HG02870 (cell line): ENCODE data around the gene DLEC1.
"Not testable (repeated sequence)": the region's sequence is repeated elsewhere in the genome, so short reads cannot be mapped to it uniquely, and the experiment has no call there.

Experiments used
- ATAC-seq: cut with Tn5 transposase; IDR thresholded peaks from one replicate; pipeline ENCODE4 v1.9.1; 2021; ENCODE audit warnings: mild to moderate bottlenecking, moderate library complexity; ENCODE audit not compliant: unreplicated experiment

DLEC1 gene

DNA sequence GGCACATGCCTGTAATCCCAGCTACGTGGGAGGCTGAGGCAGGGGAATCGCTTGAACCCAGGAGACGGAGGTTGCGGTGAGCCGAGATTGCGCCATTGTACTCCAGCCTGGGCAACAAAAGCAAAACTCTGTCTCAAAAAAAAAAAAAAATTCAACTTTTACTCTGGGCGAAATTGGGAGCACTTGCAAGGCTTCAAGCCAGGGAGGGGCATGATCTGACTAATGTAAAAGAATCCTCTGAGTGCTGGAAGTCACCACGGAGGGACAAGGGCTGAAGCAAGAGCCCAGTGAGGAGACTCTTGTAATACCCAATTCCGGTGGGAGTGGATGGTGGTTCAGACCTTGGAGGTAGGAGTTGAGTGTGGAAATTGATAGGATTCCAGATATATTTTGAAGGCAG, 4.7 kb upstream of the DLEC1 start:
- not testable (repeated sequence) for ATAC-seq

DNA sequence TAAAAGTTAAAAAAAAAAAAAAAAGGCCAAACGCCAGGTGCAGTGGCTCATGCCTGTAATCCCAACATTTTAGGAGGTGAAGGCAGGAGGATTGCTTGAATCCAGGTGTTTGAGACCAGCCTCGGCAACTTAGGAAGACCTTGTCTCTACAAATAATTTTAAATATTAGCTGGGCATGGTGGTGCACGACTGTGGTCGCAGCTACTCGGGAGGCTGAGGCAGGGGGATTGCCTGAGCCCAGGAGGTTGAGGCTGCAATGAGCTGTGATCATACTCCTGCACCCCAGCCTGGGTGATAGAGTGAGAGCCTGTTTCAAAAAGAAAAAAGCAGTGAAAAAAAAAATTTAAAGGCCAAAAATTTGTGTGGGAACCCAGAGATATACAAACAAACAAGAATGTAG, 2.7 kb upstream of the DLEC1 start:
- ATAC-seq: no peak

DNA sequence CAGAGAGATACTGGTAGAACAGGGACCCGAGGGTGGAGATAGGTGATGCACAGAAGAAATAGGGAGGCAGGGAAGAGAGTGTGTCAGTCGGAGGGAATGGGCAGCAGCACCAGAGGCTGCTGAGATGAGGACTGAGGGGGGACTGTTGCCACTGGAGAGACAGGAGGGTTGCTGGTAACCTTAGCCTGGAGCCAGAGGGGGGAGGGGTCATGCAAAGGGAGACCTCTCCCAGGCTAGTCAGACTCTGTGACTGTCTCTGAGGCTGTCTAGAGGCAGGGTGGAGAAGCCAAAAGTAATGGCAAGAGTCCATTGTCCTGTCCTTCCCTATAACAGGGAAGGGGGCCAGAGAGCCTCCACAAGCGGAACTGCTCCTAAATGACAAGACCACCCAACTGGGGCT, 2.1 kb upstream of the DLEC1 start:
- no peak for ATAC-seq

DNA sequence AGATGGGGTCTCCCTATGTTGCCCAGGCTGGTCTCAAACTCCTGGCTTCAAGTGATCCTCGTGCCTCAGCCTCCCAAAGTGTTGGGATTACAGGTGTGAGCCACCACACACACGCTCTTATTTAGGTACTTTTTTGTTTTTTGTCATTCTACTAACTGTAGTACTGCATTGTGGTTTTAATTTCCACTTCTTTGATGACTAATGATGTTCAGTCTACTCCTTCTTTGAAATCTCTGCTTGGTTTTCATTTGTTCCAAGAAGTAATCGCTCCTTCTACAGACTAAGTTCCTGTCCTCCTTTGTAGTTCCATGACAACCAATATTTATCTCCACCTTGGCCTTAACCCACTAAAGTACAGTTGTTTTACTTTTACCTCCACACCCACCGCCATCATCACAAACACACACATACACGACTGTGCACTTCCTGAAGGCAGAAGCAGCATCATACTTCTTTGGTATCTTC, 529 bp upstream of the DLEC1 start:
- no peak for ATAC-seq

DNA sequence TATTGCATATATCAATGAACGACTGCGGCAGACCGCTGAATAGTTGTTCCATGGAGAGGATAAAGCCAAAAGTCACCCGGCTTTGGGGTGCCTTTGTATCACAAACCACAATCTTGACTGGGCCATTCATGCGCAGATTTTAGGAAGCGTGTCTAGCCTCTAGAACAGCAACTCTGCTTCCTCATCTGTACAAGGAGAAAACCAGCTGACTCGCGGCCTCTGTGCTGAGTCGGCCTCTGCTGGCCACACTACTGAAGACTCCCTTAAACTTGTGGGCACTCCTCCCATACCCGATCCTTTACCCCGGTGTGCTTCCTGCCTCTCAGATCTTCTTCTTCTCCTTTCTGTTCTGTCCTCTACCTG, 872 bp downstream of the DLEC1 start:
- ATAC-seq: peak; percentile 54

DNA sequence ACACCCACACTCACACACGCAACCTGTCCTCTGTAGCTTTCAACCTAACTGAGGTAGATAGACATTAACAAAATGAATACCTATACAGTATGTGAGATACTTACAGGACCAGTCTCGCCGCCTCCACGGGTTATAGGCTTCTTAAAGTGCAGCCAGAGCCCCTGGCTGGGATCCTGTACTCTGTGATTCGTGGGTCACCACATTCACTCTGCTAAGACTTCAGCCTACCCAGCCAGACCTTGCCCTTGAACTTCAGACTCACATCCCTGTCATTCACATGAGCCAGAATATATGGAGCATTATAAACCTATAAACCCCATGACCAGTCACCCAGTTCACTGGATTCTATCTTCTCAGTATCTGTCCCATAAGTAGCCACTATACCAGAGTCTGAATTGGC, 1.4 kb downstream of the DLEC1 start:
- no peak for ATAC-seq

DNA sequence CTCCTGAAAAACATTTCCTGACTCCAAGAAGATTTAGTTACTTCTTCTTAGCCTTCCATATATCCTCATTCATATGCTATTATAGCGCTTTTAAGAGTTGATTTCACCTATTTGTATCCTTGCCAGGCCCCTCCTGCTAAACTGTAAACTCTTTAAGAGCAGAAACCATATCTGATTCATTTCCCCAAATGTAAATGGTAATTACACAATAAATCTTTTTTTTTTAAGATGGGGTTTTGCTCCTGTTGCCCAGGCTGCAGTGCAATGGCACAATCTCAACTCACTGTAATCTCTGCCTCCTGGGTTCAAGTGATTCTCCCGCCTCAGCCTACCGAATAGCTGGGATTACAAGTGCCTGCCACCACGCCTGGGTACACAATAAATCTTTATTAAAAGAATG, 4.5 kb downstream of the DLEC1 start:
- no peak for ATAC-seq

DNA sequence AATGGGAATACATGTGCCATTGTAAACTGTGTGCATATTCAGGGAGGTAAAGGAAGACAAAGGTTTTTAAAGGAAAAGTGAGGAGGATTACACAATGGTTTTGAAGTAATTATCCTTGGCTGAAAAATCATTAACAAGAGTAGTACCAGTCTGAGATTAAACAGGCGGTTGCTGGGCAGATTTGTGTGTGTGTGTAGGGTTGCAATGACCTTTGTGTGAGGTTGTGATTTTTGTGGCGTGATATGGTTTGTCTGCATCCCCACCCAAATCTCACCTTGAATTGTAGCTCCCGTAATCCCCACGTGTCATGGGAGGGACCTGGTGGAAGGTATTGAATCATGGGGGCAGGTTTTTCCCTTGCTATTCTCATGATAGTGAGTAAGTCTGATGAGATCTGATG, 7.0 kb downstream of the DLEC1 start:
- ATAC-seq: no peak

DNA sequence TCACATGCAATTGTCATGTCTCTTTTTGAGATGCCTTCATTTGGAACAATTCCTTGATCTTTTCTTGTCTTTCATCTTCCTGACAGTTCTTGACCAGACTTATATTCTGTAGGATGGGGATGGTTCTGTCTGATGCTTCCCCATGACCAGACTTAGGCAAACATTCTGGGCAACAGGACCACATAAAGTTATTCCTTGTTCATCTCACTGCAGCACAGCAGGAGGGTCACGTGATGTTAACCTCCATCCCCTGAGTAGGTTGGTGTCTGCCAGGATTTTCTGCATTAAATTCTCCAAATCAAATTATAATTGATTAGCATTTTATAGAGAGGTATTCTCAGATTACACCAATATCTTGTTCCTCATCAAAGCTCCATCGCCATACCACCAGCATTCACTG, 7.8 kb downstream of the DLEC1 start:
- ATAC-seq: no peak

DNA sequence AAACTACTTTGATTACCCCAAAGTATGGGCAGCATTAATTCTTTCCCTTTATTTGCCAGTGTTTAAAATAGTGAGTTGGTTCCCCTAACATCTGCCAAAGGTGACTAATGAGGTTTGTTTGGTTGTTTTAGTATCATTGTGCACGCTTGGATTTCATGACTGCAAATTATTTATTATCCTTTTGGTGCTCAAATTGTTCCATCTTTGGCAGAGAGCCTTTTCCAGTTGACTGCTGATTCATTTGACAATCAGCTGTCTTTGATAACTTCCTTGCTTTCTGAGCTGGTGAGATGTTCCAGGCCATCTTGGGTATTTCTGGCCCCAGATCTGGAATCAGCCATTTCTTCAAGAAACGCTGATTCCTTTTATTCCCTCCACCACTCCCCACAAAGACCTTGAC, 8.9 kb downstream of the DLEC1 start:
- ATAC-seq: no peak

DNA sequence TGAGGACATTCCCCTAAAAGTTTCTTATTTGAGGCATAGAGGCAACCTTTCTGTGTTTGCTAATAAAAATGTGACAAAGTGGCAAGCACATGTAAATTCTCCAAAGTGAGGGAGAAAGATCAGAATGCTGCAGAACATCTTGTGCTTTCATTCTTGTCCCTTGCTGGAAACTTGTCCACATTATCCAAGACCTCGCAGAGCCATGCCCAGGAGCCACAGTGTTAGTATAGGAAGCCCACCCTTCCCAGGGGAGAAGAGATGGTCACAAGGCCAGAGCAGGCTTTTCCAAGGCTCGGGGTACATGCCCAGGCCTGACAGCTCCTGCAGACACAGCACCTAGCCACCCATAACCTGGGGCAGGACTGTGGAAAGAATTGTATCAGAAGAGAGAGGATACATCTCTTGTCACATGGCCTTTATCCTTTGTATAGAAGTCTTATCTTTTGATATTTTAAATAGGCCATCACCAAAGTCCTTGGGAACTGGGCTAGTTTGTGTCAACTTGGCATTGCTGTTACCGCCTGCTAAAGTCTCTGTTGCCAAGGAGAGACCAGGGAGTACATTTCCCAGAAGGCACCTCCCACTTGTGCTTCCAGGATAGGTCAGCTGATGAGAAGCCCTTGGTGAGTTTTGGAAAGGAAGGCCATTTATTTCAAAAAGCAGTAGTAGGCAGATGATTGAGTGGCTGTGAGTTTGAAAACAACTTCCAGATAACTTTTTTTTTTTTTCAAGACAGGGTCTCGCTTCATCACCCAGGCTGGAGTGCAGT, 10.5 kb downstream of the DLEC1 start:
- ATAC-seq: no peak

DNA sequence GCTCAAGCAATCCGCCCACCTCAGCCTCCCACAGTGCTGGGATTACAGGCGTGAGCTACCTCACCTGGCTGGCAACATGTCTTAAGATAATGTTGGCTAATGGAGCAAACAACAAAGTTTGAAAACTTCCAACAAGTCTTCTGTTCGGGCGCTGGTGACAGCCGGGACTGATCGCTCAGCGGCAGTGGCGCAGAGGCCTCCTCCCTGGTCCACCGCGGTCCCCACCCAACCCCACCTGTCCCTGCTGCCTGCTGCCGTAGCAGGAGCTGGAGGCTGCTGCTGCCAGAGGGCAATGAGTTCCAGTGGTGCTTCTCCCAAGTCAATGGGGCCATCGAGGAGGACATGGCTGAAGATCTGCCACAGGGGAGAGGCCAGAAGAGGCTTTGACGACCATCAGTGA, 12.1 kb downstream of the DLEC1 start:
- ATAC-seq: no peak

DNA sequence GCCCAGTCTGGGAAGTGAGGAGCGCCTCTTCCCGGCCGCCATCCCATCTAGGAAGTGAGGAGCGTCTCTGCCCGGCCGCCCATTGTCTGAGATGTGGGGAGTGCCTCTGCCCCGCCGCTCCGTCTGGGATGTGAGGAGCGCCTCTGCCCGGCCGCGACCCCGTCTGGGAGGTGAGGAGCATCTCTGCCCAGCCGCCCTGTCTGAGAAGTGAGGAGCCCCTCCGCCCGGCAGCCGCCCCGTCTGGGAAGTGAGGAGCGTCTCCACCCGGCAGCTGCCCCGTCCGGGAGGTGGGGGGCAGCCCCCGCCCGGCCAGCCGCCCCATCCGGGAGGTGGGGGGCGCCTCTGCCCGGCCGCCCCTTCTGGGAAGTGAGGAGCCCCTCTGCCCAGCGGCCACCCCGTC, 14.3 kb downstream of the DLEC1 start:
- not testable (repeated sequence) for ATAC-seq

DNA sequence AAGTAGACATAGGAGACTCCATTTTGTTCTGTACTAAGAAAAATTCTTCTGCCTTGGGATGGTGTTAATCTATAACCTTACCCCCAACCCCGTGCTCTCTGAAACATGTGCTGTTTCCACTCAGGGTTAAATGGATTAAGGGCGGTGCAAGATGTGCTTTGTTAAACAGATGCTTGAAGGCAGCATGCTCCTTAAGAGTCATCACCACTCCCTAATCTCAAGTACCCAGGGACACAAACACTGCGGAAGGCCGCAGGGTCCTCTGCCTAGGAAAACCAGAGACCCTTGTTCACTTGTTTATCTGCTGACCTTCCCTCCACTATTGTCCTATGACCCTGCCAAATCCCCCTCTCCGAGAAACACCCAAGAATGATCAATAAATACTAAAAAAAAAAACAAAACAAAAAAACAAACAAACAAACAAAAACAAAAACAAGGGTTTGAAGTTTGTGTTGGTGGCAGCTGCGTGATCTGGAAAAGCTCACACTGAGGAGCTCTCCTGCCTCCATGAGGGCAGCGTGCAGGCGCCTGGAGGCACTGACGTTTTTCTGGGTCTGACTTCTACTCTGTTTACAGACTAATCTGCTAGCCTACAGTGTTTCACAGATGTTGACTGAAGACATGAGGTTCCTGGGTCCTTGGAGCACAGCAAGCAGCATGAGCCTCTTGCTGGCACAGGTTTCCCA, 14.9 kb downstream of the DLEC1 start:
- ATAC-seq: not testable (repeated sequence)

DNA sequence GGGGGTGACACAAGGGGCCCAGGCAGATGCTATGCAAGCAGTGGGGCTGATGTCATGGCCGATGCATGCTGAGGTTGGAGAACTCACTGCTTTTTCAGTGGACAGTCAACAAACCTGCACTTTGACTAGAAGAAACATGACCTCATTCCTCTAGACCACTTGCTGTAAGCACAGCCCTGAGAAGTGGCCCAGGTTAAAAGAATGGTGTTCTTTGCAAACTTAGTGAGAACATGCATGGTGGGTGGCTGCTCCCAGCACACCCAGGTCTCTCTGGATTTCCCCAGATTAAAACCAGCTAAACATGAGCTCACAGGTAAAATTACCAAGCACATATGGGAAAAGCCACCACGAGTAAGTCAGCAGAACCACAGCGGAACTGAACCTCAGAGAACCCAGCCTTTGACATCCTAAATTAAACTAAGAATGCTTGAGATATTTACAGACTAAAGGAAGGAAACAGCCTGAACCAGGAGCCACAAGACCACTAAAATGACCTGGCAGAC, 15.5 kb downstream of the DLEC1 start:
- ATAC-seq: no peak

DNA sequence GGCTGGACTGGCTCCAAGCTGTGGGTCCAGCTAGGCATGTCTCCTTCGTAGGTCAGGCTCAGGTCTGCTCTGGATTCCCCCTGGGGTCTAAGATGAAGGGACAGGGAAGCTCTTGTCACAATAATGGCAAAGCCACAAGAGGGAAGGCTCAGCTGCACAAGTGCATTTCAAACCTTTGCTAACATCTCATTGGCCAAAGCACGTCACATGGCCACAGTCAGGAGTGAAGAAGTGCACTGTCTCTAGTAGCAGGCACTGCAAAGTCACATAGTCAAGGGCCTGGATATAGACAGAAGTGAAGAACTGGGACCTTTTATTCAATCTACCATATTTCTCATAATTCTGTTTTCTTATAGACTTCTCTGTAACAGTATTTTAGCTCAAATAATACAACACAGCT, 20.1 kb downstream of the DLEC1 start:
- no peak for ATAC-seq

DNA sequence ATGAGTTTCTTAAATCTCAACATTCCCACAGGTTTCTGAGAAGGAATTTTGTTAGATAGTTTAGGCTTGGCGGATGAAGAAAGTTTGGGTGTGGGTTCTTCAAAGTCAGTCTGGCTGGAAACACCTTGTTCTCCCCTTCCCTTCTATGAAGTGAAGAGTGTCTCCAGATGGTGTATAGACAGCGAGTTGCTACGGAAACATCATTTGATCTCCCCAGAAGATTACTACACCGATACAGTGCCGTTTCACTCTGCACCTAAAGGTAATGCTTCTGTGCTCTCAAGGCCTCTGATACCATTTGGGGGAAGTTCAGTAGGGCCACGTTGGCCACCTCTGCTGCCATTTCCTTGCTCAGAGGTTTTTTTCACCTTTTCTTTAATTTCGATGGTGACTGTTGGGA, 20.6 kb downstream of the DLEC1 start:
- ATAC-seq: no peak

DNA sequence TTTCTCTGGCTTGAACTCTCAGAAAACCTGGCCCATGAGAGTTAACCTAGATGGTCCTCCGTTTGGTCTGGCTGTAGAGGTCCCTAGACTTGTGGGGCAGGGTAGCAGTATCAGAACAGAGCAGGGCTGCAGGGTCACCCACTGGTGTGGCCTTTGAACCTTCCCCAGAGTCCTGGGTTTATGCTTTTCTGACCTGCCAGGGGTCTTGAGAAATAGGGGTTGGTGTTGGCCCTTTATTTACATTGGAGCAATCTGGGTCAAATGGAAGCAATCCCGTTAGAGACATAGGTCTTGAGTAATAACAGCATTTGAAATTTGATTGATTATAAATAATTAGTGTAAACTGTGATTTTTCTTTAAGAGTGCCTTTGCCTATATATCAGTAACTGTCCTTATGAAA, 23.8 kb downstream of the DLEC1 start:
- ATAC-seq: no peak

DNA sequence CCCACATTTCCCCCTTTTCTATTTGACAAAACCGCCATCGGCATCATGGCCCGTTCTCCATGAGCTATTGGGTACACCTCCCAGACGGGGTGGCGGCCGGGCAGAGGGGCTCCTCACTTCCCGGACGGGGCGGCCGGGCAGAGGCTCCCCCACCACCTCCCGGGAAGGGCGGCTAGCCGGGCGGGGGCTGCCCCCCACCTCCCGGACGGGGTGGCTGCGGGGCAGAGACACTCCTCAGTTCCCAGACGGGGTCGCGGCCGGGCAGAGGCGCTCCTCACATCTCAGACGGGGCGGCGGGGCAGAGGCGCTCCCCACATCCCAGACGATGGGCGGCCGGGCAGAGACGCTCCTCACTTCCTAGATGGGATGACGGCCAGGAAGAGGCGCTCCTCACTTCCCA, 25.4 kb downstream of the DLEC1 start:
- not testable (repeated sequence) for ATAC-seq

DNA sequence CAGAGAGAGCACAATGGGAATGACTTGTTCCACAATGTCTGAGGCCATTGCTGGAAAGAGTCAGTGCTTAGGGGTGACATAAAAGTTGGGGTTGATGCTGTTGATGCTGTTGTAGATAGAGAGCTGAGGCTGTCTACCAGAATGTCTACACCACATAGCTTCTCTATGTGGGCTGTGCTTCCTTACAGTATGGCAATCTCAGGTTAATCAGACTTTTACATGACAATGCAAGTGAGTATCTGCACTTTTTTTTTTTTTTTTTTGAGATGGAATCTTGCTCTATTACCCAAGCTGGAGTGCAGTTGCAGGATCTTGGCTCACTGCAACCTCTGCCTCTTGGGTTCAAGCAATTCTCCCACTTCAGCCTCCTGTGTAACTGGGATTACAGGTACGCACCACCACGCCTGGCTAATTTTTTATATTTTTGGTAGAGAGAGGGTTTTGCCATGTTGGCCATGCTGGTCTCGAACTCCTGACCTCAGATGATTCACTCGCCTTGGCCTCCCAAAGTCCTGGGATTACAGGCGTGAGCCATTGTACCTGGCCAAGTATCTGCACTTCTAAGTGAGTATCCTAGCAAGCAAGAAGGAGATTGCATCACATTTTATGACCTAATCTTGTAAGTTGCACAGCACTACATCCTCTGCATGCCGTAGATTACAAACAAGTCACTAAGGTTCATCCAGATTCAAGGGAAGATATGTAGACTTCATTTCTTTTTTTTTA, 28.7 kb downstream of the DLEC1 start:
- no peak for ATAC-seq

DNA sequence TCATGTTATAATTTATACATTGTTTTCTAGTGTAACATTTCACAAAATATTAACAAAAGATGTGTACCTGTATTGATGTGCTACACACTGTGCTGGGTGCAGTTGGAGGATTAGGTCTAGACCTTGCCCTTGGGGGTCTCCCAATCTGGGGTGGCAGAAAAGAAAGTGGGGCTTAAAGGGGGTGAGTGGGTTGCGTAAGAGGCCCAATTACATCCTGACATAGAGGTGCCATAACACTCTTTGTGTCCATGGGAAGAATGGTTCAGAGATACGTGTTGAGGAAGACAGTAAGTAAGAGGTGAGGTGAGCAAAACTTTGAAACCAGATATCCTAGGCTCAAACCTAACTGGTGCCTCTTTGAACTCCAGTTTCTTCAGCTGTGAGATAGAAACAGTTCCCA, 31.0 kb downstream of the DLEC1 start:
- ATAC-seq: no peak

DNA sequence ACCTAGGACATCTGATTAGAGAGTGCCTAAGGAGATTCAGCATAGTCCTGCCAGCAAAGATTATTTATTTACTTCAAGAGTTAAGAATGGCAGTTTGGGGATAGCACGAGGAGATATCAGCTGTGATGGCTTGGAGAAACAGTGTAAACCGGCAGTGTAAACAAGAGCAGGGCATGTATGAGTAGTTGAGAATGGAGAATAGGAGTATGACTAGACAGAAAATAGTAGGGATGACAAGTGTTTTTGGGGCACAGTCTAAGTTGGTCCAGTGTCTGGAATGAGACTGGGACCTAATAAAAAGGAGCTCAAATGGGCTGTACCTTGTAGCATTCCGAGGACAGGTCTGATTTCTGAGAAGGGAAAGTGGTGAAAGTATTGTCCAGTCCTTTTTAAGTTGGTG, 38.1 kb downstream of the DLEC1 start:
- not testable (repeated sequence) for ATAC-seq
